GM18502 (cell line): Measurements from ENCODE around the gene CCDC126.

ENCODE experiments used
- ATAC-seq: cut with Tn5 transposase; IDR thresholded peaks from one replicate; pipeline ENCODE4 v1.9.1; 2021; ENCODE audit warnings: mild to moderate bottlenecking; ENCODE audit not compliant: unreplicated experiment, poor library complexity

The CCDC126 gene

GRCh38 chr7:23691320-23691719 lies 94.1 kb downstream of the CCDC126 start:
- no peak for ATAC-seq

- no peak for ATAC-seq
These were observed 96.0 kb downstream of the CCDC126 start for GRCh38 chr7:23693224-23693623.
